Fibroblast of upper back skin (primary cell): ENCODE results near the gene ZNF530.

ENCODE experiments used
- DNase-seq: peaks from one replicate; pipeline ENCODE4 v3.0.0-alpha.2; 2013

Gene ZNF530

DNA sequence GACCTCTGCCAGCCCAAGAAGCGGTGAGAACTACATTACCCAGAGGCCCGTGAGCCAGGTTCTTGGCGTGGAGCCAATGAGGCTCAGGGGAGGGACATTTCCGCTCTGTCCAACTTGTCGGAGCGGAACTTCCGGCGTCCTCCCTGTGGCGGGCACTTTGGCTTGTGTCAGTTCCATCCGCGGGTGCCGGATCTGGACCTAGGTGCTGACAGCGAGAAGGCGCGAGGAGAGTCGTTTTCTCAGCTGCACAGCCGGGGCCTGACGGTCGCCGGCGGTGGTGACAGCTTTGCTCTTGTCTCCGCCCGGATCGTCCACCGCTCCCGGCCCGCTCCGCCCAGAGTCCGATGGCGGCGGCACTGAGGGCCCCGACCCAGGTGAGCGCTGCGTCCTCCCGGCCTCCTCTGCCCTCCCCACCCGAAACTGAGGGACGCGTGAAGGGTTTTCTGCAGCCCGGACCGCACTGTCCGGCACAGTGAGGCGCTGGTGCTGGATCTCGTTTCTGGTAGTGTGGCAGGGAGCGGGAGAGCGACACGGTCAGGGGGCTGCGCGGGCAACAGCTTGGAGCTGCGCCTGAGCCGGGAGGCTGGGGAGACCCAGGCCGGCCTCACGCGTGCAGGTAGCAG, at the start of gene ZNF530:
Gene ZNF530 (plus strand): TSS at position 125 of the 623 bp plus-strand sequence. CDS start 4,461 bp downstream, outside the sequence.
- DNase-seq, result peak; percentile 92

DNA sequence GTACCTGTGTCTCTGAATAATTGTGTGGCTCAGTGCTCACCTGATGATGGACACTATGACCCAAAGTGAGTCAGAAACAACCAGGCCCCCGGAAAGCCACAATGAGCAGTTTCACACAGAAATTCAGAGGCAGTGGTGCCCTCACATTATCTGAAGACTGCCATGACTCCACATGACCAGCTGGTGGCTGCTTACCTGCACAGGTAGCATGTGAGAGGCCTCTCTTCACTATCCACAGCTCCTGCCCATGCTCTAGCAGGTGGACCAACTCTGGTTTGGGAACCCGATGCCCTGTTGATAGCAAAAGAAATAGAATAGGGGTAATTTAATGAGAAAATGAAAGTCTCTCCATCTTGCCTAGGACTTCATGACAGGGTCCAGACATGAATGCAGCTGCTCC, 47.3 kb upstream of the ZNF530 start:
- DNase-seq, result no peak

DNA sequence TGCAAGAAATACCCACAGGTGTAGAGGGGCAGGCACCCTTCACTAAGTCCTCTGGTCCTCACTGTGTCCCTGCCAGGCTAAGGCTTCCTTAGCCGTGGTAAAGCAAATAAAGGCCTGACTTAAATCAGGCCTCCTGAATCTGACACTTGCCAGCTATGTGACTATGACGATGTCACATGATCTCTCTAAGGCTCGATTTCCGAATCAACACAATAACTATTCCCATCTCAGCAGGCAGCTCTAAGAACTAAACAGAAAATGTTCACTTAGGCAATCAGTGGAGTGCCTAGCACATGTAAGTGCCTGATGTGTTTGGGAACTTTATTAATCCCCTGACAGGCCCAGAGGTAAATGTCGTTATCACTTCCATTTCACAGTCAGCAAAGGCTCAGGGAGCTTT, 42.0 kb upstream of the ZNF530 start:
- DNase-seq, result no peak

DNA sequence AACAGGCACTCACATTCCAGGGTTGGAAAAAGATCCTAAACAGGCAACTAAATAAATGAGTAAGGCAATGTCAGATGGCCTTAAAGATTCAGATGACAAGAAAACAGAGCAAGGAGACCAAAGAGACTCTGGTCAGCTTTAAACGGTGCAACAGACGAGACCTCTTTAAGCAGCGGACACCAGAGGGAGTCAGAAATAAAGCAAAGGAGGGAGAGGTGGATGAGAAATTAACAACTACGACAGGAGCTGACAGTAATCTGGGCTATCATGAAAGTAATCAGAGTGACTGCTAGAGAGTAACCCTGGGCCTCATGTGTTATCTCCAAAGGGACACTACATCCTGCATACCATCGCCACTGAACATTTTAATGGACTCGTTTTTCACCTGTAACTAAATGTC, 41.2 kb upstream of the ZNF530 start:
- peak; percentile 12 for DNase-seq

DNA sequence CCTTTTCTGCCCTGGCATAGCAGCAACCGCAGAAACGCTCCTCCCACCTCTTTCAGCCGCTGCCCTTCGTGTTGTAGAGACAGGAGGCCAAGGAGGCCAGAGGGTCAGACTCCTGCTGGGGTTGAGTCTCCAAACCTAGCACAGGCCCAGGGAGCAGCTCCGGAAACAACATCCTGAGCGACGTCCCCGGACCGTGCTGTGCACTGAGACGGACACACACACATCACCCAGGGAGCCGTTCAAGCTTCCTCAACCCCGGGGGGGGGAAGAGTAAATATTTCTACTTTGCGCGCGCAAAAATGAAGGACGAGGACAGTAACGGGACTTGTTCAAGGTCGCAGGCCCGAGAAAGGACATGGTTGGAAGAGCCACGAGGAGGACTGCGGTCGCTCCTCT, 40.7 kb upstream of the ZNF530 start:
- peak; percentile 8 for DNase-seq

DNA sequence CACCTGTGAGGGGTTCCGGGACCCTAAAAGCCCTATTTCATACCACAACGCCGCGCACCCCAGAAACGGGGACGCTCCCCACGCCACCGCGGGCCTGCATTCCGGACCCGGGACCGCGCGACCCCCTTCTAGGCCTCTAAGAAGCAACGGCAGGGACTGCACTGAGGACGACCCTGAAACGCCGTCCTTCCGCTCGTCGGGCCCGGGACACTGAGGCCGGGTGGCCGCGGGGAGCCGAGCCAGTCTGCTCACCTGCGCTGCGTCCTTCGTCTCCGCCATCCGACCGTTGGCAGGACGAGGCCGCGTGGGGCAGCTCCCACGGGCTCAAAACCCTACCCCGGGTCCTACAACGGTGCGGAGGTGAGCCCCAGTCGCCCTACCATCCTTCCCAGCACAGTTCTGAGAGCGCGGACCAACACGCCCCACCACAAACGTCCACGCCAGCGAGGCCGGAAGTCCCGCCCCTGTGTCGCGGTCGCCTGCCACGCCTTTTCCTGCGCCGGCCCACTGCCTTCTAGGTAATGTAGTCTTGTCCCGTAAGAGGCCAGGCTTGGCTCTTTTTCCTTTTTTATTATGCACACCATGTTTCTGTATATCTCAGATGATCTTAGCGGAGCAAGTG, 40.2 kb upstream of the ZNF530 start, which contains the start of gene ZNF550:
Gene ZNF550 (minus strand): TSS at position 460 of the 622 bp plus-strand sequence. CDS start 181 bp downstream, at position 279.
- DNase-seq, result peak; percentile 84

DNA sequence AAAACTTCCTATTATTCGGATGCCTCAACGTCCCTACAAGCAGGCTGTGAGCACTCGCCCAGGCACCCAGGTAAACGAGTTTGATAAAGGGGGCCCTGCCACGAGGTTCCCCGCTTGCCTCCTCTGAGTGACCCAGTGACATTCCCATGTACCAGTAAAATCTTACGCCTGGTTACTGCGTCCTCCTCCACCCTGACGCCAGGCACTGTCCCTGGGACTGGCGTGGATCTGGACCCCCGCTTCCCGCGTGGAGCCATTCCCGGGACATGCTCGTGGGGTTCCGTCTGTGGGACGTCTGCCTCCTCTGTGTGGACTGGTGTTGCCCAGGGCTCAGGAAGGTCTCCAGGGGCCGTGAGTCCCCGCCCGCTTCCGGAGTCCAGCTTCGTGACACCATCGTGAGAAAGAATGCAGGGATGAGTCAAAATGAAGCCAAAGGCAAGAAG, 39.6 kb upstream of the ZNF530 start:
- DNase-seq, result peak; percentile 55

DNA sequence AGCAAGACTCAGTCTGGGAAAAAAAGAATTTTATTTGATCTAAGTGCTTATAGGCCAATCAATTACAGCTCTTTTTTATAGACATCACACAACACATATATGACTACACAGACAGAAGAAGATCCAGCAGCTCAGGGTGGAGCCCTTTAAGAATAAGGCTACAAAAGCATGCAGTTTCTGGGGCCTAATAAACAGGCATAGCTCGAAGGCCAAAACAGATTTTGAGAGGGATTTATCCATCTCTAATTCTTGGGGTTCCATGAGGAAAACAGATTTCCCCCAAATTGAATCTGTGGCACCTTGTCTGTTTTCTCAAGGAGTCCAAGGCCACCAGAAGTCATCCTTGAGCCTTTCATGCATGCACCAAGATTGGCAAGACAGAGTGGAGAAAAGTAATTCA, 36.1 kb upstream of the ZNF530 start:
- DNase-seq, result no peak

DNA sequence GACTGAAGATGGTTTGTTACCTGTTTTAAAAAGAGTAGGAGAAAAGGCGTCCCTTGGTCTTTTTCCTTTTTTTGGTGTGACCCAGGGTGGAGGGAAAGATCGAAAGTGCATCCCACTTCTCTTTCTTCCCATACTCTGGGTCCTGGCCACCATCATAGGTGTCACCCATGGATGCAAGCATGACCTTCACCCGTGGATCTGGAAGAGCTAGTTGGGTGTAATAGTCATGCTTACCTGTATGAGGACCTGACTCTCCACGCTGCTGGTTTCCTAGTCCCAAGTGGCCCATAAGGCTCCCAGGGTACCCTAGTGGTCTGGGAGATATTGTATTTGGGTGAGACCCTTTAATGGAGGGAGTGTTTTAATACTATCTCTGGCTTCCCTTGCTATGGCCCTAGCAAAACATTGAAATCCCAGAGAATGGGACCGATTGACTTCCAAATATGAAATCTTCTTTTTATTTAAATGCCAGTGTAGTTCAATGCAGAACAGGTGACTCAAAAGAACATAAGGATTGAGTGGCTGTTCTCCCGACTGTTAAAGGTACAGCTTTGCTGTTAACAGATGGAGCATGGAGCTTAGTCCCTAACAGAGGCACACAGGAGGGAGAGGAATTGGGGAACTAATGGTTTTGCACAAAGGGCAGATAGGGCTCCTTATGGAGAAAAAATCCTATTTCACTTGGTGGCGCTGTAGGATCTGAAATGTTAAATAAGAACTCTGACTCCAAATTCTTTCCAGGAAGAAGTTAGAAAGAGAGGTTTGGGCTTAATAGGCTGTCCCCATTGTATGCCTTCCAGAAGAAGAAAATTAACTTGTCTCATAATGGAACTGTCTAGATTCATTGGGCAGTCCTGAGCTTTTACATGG, 33.1 kb upstream of the ZNF530 start:
- no peak for DNase-seq

DNA sequence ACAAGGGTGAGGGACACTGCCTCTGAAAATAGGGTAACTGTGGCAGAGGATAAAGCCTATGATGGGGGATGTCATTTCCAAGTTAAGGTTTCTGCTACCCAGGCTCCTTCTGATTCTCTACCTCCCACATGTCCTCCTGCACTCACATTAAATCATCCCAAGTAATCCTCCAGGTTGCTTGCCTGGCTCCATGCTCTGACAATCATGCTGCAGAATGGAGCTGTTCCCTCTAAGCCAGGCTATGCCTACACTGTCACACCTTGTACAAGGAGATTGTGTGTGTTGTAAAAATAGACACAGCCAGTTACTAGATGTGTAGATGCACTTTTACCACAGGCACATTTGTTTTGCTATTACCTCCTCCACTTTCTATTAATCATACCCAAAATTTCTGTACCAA, 29.0 kb upstream of the ZNF530 start:
- DNase-seq, result no peak

DNA sequence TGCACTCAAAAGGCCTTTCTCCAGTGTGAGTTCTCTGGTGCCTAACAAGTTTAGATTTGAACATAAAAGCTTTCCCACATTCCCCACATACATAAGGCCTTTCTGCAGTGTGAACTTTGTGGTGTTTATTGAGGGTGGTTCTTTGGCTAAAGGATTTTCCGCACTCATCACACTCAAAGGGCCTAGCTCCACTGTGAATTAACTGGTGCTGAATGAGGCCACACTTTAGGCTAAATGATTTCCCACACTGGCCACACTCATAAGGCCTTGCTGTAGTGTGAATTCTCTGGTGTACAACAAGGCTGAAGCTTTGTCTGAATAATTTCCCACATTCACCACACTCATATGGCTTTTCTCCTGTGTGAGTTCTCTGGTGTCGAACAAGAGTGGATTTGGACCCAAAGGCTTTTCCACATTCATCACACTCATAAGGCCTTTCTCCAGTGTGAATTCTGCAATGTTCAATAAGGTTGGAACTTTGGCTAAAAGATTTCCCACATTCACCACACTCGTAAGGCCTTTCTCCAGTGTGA, 27.2 kb upstream of the ZNF530 start:
- DNase-seq, result no peak

DNA sequence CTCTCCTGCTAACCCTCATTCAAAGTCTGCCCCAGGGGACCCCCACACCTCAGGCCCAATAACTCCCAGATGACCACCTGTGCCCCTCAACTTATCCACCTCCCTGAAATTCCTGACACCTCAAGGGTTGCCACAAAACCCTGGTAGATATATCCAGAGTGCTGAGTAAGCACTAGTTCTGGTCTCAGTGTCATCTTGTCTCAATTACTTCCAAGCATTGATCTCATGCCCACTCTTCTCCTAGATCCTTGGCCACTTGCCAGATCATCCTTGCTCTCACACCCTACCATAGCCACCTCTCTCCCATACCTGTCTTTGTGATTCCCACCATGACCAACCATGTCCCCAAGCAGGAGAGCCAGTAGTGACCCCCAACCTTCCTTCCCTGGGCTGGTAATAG, 23.0 kb upstream of the ZNF530 start:
- no peak for DNase-seq

DNA sequence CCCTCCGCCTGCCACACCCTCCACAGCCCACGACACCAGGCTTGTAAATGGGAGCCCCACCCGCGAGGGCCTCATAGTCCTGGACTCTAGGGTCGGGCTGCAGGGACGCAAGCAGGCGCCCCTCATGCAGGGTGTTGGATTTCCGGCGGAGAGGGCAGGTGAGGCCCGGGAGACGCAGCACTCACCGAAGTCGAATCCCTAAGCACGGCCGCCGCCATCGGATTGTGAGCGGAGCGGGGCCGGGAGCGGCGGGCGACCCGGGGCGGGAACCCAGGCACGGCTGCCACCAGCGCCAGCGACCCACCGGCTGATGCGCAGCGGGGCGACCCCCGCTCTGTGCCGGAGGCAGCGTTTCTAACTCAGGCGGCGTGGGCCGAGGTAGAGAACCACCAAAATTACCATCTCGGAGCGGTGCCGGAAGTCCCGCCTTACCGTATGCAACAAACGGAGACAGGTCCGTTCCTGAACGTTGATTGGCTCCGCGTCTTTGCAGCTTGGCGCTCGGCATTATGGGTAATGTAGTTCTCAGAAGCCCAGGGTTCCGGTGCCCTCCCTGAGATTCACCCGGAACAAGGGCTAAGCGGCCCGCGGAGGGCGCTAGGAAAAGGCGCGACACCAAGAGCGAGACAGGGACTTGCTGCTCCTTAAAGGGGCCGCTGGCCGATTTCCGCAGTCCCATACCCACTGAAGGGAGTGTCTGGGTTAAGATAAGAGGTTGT, 21.0 kb upstream of the ZNF530 start, which contains the start of gene ZNF416:
Gene ZNF416 (minus strand): TSS at position 425 of the 719 bp plus-strand sequence. CDS start 207 bp downstream, at position 218.
- peak; percentile 98 for DNase-seq

DNA sequence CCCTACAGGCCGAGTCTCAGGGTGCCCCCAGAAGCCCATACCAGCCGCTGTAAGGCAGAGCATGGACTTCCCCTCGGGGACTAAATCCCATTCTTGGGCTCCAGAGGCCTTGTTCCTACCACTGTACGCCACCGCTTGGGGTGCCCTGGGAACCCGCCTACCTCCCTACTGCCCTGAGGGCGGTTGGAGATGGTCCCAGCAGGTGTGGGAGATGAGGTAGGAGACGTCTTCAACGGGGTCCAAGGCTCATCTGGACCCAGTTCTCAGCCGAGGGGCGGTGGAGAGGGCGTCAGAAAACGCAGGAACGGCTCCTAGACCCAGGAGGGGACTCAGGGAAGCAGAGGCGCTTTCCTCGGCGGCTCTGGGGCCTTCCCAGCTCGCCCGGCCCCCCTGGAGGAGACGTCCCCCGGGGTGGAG, 16.6 kb upstream of the ZNF530 start:
- no peak for DNase-seq

DNA sequence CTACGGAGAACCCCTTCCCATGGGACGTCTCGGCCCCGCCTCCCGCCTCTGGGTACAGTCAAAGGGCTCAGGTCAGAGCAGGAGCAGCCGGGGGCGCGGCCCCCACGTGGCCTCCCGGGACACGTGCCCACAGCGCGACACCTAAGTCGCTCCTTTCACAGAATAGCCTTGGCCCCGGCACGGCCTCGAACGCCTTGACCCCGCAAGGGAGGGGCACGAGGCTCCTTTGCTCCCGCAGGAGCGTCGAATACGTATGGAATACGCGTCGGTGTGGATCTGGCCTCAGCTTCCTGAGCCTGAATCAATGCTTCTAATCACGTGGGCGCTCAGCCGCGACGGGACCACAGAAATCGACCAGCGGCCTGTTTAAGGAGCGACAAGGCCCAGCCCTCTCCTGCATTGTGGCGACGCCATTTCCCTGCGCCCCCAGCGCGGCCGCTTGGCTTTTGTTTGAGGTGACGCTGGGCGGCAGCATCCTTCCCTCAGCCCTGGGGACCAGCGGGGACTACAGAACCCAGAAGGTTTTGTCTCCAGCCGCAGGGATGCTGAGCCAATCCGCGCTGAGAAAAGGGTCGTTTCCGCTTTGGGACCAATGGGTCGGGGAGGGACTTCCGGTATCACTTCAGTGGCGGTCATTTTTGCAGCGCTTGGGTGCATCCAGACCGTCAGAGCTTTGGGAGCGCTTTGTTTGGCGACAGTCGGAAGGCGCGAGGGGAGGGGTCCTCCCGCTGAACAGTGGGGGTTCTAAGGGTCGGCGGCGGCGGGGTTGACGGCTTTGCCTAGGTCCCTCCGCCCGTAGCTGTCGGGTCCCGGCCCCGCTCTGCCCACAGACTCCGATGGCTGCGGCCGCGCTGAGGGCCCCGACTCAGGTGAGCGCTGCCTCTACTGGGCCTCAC, 15.9 kb upstream of the ZNF530 start, which contains the start of gene ZIK1:
Gene ZIK1 (plus strand): TSS at position 625 of the 896 bp plus-strand sequence. CDS start 212 bp downstream, at position 837.
- DNase-seq, result peak; percentile 94

DNA sequence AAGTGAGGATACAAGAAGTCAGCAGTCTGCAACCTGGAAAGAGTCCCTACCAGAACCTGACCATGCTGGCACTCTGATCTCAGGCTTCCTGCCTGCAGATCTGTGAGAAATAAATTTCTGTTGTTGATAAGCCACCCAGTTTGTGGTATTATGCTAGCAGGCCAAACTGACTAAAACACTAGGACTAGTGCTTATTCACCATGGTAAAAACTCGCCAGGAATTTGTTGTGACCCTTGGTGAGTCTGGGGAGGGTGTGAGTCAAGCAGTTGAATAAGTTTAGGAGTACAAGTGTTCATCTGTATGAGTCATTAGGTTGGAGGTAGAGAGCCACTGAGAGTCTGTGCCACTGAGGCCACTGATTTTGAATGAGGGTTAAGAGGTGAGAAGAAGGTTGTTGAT, 12.2 kb upstream of the ZNF530 start:
- DNase-seq, result peak; percentile 39

DNA sequence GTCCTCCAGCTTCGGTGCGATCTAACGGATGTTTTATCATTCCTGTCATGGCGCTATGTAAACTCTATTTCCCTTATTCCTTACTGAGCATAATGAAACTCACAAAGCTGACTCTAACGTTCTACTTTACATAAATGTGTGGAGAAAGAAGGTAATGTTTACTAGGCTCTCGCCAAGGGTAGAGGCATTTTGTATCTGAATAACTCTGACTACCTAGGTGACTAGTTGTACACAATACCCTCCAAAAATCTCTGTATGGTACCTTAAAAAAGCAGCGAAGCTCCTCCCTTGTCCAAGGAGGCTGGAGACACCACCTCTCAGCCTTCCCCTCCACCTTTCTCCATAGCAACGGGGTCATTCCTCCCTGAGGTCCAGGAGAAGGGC, 316 bp upstream of the ZNF530 start:
- DNase-seq, result no peak

DNA sequence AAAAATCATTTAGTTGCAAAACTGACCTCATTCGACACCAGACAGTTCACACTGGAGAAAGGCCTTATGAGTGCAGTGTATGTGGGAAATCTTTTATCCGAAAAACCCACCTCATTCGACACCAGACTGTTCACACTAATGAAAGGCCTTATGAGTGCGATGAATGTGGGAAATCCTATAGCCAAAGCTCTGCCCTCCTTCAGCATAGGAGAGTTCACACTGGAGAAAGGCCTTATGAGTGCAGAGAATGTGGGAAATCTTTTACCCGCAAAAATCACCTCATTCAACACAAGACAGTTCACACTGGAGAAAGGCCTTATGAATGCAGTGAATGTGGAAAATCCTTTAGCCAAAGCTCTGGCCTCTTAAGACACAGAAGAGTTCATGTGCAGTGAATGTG, 7.2 kb downstream of the ZNF530 start:
- DNase-seq, result no peak

DNA sequence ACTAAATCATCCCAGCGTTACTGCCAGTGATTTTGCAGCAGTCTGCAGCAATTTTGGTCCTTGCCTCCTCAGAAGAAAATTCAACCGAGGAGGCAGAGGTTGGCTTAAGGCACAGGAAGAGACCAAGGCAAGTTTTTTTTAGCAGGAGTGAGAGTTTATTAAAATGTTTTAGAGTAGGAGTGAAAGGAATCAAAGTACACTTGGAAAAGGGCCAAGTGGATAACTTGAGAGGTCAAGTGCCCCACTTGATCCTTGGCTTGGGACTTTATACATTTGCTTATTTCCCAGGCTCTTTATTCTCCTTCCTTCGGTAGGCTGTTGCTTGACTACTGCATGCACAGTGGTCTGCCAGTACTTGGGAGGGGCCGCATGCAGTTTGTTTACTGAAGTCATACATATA, 11.4 kb downstream of the ZNF530 start:
- no peak for DNase-seq

DNA sequence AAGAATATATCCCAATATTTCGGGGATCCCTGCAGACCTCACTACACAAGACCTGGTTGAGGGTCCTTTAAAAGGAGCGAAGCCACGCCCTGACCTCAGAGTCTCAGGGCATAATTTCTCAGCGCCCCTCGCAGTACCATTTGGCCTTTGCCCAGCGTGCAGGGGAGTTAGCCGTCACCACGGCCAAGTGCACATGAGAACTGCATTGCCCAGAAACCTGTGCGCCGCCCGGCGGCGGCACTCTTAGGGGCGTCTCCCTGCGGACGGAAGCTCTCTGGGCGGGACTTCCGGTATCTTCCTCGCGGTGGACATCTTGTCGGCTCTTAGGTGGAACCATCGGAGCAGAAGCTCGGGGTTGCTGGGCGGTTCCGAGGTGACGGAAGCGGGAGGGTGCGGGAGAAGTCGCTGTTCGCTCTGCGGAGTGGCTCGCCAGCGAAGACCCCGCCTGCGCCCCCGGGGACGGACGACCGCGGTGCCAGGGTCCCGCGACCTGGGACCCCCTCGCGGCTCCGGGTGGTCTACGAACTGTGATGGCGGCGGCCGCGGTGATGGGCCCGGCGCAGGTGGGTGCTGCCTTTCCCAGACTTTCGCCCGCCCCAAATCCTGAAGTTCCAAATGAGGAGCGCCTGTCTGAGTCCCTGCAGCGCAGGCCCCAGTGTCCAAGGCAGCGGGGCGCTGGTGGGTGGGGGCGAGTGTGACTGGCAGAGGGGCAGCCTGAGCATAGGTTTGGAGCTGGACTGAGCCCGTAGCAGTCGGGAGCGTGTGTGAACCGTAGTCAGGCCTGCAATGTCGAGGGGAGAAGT, 14.5 kb downstream of the ZNF530 start, which contains the start of gene ZNF134:
Gene ZNF134 (plus strand): TSS at position 302 of the 803 bp plus-strand sequence. CDS start 5,227 bp downstream, outside the sequence.
- DNase-seq, result peak; percentile 88
